Retinal pigment epithelial cell (primary cell): ENCODE data around the gene LRRC25.

ENCODE experiments used
- DNase-seq: peaks from one replicate; pipeline ENCODE4 v3.0.0-alpha.2; 2010; ENCODE audit warnings: low read depth
- H3K4me3 ChIP-seq: 2 replicates; pipeline ENCODE4 v1.5.1; 2011; ENCODE audit warnings: mild to moderate bottlenecking, low read length, control low read depth, moderate library complexity
- TF ChIP-seq, protein P1 (sequence below): conservative IDR thresholded peaks from 2 replicates; pipeline ENCODE4 v1.5.1; 2011; ENCODE audit warnings: low read depth, low read length, control low read depth, inconsistent platforms

LRRC25 gene

DNA sequence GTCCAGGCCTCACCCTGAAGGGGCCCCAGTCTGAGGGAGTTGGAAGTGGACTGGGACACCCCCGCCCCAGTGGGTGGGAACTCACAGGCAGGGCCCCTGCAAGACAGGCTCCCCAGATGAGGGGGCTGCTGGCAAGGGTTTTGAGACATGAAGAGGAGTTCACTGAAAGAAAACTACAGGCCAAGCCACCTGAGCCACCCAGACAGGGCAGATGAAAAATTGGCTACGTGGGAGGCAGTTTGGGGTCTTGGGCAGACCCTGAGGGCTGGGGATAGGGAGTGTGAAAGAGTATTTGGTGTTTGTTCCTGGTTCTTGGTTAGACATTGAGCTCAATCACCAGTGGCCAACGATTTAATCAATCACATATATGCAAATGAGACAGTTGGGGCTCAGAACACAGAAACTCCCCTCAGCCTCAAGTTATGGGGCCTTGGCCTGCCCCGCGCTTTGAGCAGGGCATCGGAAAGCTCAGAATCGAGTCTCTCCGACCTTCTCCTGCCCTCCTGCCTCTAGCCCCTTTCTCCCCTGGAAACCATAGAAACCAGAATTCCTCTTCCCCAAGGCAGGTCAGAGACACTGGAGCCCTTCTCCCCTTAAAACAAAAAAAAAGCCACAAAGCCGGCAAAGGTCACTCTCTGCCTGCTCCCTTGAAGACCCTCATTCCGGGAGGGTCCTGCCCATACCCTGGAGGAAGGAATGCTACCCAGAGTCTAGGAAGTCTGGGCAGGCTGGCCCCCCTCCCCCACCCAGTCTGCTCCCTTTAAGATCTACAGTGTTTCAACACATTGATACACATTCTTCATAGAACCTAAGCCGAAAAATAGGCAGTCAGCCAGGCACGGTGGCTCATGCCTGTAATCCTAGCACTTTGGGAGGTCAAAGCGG lies 41.8 kb upstream of the LRRC25 start:
- TF ChIP-seq, protein P1, sequence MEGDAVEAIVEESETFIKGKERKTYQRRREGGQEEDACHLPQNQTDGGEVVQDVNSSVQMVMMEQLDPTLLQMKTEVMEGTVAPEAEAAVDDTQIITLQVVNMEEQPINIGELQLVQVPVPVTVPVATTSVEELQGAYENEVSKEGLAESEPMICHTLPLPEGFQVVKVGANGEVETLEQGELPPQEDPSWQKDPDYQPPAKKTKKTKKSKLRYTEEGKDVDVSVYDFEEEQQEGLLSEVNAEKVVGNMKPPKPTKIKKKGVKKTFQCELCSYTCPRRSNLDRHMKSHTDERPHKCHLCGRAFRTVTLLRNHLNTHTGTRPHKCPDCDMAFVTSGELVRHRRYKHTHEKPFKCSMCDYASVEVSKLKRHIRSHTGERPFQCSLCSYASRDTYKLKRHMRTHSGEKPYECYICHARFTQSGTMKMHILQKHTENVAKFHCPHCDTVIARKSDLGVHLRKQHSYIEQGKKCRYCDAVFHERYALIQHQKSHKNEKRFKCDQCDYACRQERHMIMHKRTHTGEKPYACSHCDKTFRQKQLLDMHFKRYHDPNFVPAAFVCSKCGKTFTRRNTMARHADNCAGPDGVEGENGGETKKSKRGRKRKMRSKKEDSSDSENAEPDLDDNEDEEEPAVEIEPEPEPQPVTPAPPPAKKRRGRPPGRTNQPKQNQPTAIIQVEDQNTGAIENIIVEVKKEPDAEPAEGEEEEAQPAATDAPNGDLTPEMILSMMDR, result peak; percentile 52
- H3K4me3 ChIP-seq, result no peak overlapping the region
- DNase-seq, result peak; percentile 93

DNA sequence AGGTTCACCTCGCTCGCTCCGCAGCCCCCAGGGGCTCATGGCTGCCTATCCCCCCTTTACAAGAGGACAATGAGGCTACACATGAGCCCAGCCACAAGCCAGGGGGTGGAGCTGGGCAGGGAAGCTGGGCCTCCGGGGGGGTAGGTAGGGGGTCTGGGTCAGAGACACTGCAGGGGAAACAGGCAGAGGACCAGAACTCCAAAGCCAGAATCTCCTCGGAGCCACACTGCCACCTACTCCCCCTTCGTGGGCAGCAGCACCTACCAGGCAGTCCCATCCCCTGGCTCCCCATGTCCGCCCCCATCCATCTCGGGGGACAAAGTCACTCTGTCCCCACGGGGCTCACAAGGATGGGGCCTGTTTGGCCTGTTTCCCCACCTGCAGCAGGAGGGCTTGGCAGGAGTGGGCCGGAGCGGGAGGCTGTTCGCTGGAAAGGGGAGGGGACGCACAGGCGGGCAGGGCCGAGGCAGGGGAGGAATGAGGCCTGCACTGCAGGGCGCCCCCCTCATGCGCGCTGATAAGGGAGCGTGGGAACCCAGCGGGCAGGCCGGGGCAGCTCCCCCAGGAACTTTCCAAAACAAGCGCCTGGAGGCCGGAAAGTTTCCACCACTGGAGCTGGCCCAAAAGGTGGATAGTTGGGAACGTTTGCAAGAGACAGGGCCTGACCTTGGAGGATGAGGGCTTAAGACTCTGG lies 41.1 kb upstream of the LRRC25 start:
- peak overlapping the region; percentile 25 for H3K4me3 ChIP-seq
- TF ChIP-seq, protein P1, result no peak
- no peak for DNase-seq

DNA sequence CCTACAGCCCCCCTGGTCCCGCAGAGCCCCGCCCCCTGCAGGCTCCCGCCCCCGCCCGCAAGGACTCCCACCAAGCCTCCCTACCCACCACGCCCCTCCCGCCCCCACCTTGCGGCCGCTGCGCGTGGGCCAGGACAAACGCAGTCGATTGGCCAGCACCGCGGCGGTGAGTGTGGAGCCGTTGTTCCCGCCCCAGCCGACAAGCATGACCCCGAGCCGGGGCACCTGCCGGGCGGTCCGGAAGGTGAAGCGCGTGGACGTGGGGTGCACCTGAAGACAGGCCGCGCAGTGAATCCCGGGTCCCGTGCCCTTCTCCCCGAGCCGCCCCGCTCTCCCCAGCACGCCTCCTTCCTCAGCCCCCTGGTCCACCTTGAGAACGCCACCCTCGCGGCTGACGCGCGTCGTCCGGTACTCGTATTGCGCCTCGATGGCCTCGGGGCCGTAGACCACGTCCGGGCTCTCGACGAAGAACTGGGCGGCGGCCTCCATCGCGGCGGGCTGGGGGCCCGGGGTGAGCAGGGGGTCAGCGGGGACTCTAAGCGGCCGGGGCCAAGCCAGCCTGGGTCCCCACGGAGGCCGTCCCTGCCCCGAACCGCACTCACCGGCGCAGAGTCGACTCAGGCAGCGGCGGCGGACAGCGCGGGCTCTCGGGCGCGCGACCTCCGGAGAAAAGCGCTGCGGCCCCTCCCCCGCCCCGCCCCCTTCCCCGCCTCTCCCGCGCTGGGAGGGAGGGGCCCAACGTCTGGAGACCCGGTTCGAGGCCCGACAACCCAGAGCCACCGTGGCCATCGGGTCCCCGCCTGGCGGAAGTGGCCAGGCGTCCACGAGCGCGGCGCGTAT lies 40.3 kb upstream of the LRRC25 start, which contains the start of gene ISYNA1:
TSS of gene ISYNA1 (minus strand) at position 643 of the 840 bp plus-strand sequence. CDS start at position 489, 154 bp downstream.
- no peak for DNase-seq
- H3K4me3 ChIP-seq, result peak within 1 kb of the TSS; percentile 67
- TF ChIP-seq, protein P1, result no peak

DNA sequence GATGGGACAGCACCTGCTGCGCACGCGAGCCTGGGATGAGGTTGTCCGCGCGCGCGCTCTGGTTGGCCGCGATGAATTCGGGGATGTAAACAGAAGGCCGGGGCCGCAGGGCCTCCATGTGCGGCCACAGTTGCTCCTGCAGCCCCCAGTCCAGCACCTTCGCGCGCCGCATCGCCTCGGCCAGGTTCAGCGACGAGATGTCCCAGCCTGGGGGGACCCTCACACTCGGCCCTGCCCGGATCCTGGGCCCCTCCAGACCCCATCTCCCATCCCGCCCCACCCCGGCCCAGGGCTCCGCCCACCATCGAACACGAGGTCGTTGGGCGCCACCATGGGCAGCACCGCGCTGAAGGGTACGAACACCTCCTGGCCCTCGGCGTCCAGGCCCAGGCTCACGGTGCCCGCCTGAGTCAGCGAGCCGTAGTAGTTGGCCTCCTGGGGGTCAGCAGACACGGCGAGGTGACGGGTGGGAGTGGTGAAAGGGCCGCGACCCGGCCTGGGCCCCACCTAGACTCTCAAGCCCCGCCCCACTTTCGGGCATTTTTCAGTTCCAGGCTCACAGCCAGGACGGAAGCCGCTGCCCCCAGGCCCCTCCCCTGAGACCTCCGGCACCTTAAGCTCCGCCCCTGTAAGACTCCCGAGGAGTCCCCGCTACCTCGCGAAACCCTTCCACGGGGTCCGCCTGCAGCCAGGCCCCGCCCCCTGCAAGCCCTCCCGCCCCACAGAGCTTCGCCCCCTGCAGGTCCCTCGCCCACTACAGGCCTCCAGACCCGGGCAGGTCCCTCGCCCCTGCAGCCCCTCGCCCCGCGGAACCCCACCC lies 39.5 kb upstream of the LRRC25 start:
- peak; percentile 76 for DNase-seq
- peak overlapping the region; percentile 67 for H3K4me3 ChIP-seq
- TF ChIP-seq, protein P1, result no peak

DNA sequence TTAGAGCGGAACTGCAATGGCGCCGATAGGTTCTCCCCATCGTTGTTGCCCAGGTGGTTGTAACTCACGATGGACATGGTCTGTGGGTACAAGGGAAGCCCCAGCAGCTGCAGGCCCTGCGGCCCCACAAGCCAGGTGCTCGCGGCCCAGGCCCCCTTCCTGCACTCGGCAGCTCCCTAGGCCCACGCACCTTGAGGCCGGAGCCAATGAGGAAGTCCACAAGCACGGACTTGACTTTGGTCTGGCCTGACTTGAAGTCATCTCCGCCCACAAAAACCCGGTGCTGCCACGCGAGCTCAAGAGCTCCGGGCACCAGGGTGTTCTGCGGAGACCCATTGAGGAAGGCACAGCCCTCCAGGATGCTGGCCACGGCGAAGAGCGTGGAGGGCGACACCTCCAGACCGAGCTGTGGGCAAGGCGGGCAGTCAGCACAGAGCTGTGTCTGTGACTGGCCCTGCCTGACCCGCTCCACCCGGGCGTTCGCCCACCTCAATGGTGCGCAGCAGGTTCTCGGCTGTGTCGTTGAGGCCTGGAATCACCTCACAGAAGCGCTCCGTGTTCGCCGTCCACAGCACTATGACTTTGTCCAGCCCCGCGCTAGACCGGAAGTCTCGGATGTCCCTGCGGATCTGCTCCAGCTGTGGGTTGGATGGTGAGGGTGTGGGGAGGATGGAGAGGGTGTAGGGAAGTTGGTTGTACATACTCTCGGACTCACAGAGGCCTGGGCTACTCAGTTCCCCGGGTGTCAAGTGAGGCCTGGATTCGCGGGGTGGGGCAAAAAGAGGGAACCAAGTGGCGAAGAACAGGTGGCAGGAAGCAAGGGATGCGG lies 38.6 kb upstream of the LRRC25 start:
- TF ChIP-seq, protein P1, result no peak
- H3K4me3 ChIP-seq, result peak overlapping the region; percentile 67
- DNase-seq, result no peak
